HepG2 (cell line): ENCODE measurements around the gene RTBDN.

Source experiments
- ATF7-NPFF ChIP-seq: sonication (generic); formaldehyde crosslinking; IDR thresholded peaks from 2 replicates; pipeline ENCODE4 v1.8.1; 2023; ENCODE audit warnings: mild to moderate bottlenecking, low read depth, missing genetic modification reagents, moderate library complexity
- CTCF ChIP-seq: sonication (generic); formaldehyde crosslinking; IDR thresholded peaks from 2 replicates; pipeline ENCODE4 v1.5.0; 2020; ENCODE audit warnings: mild to moderate bottlenecking, missing genetic modification reagents, moderate library complexity
- HDAC6 ChIP-seq: fragments of 200-600 bp; sonication (generic); IDR thresholded peaks from 2 replicates; pipeline ENCODE4 v1.7.0; 2017; ENCODE audit warnings: mild to moderate bottlenecking, antibody characterized with exemption, low read length, low read depth
- NR2F6 ChIP-seq, 2 experiments: IDR thresholded peaks; 2 replicates each; pipeline ENCODE4 v1.6.1; 2016; ENCODE audit warnings: antibody characterized with exemption in 1 of 2, mild to moderate bottlenecking in 1 of 2
- PATZ1 ChIP-seq: sonication (generic); formaldehyde crosslinking; IDR thresholded peaks from 2 replicates; pipeline ENCODE4 v1.4.0; 2020; ENCODE audit warnings: missing genetic modification reagents
- POLR2A ChIP-seq, 2 experiments: IDR thresholded peaks; 2 replicates each; pipeline ENCODE4 v1.6.1; 2011; ENCODE audit warnings: low read depth in 2 of 2, low read length in 2 of 2, mild to moderate bottlenecking in 1 of 2, moderate library complexity in 1 of 2; ENCODE audit not compliant: insufficient read depth in 1 of 2
- PPARG ChIP-seq: conservative IDR thresholded peaks from 2 replicates; pipeline ENCODE4 v1.6.1; 2016; ENCODE audit warnings: missing biosample characterization, missing genetic modification reagents
- SMAD3 ChIP-seq: sonication (generic); formaldehyde crosslinking; IDR thresholded peaks from 2 replicates; pipeline ENCODE4 v1.4.0; 2020; ENCODE audit warnings: missing genetic modification reagents
- TMF1 ChIP-seq: sonication (generic); formaldehyde crosslinking; IDR thresholded peaks from 2 replicates; pipeline ENCODE4 v1.8.1; 2022; ENCODE audit warnings: low read depth, missing genetic modification reagents
- ZNF549 ChIP-seq: sonication (generic); formaldehyde crosslinking; IDR thresholded peaks from 2 replicates; pipeline ENCODE4 v1.5.0; 2020; ENCODE audit warnings: missing genetic modification reagents

- TF ChIP-seq TMF1 (CRISPR knock-in tag) = no peak
- no peak for TF ChIP-seq PPARG (CRISPR knock-in tag)
- TF ChIP-seq SMAD3 (CRISPR knock-in tag) = no peak
- TF ChIP-seq PATZ1 (CRISPR knock-in tag) = no peak
- TF ChIP-seq HDAC6 = no peak
- TF ChIP-seq ATF7-NPFF (CRISPR knock-in tag) = no peak
- TF ChIP-seq ZNF549 (CRISPR knock-in tag) = no peak
- TF ChIP-seq NR2F6 (IDR thresholded peaks at IDR 0.05) = no peak
- TF ChIP-seq NR2F6 (CRISPR knock-in tag; IDR thresholded peaks at IDR 0.05) = no peak
- no peak for TF ChIP-seq POLR2A (IDR thresholded peaks at IDR 0.05; ENCODE audit: insufficient read depth in 1 of 2, low read depth in 2 of 2, low read length in 2 of 2)
- no peak for TF ChIP-seq CTCF (CRISPR knock-in tag)
Measured at GRCh38 chr19:12833418-12833737, 1.0 kb downstream of the RTBDN start.
